Stimulated activated CD4-positive, alpha-beta T cell treated with anti-CD3 and anti-CD28 coated beads, Interleukin-12 subunit alpha, Interleukin-12 subunit beta, amount 100 ng/mL, for 4 hours (primary cell): Measurements from ENCODE around the gene MRPL58.
"Not testable (repeated sequence)": the region's sequence is repeated elsewhere in the genome, so short reads cannot be mapped to it uniquely, and the experiment has no call there.

Experiments
- DNase-seq: peaks from one replicate; pipeline ENCODE4 v3.0.0-alpha.2; 2020

MRPL58 gene

DNA sequence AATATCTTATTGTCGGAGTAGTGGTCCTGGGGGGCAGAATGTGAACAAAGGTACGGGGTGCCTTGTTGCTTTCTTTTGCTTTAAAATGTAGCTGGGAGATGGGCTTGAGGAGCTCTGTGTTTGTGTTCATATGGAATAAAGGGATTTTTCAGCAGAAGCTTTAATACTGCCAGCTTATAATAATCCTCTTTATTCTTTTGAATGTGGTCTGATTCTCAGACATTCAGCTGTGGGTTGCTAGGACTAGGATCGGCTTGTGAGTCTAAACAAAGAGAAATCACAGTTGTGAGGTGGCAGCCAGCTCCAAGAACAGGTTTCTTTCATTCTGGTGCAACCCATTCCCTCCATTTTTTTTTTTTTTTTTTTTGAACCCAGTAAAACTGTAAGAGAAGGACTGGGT is 7.2 kb downstream of the MRPL58 start:
- DNase-seq: no peak

DNA sequence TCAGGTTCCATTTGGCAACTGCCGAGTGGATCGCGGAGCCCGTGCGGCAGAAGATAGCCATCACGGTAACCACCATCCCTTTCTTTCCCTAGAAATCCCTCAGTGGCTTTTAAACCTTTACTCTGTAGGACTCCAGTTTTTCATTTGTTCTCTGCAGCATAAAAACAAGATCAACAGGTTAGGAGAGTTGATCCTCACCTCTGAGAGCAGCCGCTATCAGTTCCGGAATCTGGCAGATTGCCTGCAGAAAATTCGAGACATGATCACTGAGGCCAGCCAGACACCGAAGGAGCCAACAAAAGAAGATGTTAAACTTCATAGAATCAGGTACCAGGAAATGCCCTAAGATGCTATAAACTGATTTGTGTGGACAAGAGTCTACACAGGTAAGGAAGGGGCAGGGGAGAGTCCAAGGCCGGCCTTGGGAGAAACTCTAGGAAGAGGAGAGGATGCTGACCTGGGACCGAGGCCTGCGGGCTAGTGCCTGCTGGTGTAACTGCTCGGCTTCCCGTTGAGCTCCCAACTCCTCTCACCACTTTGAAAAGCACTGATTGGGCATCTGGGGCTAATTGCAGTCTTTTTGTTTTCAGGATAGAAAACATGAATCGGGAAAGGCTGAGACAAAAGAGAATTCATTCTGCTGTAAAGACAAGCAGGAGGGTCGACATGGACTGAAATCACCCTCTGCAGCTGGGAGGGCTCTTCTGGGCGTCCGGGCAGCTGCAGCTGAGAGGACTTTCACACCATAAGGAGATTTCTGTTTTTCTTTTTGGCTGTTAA is 8.1 kb downstream of the MRPL58 start:
- DNase-seq: no peak

DNA sequence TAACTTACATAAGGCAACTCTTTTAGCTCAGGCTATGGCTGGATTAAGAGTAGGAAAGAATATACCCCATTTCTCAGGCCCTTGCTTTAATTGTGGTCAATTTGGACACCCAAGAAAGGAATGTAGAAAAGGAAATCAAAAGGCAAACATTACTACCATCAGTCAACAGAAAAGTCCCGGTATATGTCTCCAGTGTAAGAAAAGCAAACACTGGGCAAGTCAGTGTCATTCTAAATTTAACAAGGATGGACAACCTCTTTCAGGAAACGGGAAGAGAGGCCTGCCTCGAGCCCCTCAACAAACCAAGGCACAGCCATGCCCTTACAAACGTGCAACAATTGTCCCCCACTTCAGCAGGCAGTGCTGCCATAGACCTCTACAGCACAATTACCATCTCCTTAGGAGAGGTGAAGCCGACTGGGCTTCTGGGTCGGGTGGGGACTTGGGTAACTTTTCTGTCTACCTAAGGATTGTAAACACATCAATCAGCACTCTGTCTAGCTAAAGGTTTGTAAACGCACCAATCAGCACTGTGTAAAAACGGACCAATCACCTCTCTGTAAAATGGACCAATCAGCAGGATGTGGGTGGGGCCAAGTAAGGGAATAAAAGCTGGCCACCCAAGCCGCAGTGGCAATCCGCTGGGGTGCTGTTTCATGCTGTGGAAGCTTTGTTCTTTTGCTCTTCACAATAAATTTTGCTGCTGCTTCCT is 12.4 kb downstream of the MRPL58 start:
- no peak for DNase-seq

DNA sequence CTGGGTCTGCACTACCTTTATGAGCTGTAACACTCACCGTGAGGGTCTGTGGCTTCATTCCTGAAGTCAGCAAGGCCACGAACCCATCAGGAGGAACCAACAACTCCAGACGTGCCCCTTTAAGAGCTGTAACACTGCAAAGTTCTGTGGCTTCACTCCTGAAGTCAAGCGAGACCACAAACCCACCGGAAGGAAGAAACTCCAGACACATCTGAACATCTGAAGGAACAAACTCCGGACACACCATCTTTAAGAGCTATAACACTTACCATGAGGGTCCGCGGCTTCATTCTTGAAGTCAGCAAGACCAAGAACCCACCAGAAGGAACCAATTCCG is 12.9 kb downstream of the MRPL58 start:
- DNase-seq: not testable (repeated sequence)

DNA sequence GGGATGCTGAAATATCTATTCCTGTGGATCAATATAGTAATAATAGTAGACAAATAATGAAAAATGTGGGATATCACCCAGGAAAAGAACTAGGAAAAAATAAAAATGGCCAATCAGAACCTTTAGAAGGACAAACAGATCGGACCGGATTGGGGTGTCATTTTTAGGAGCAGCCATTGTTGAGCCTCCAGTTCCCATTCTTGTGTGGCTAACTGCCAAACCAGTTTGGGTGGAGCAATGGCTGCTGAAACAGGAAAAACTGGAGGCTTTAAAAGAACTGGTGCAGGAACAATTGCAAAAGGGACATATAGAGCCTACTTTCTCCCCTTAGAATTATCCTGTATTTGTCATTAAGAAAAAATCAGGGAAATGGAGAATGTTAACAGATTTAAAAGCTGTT is 14.2 kb downstream of the MRPL58 start:
- DNase-seq: not testable (repeated sequence)

DNA sequence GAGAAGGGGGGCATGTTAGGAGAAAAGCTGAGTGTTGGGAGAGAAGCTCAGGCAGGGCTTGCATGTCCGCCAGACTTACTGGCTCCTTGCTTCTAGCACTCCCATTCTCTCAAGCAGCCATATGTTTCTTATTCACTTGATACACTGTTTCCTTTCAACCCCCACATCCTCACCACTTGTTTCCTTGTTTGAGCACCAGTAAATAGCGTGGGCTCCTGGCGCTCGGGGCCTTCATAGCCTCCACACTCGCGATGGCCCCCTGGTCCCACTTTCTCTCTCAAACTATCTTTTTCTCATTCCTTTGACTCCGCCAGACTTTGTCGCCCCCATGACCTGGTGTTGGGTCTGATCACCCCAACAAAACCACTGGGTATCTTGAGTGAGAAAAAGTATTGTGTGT is 17.7 kb downstream of the MRPL58 start:
- no peak for DNase-seq

DNA sequence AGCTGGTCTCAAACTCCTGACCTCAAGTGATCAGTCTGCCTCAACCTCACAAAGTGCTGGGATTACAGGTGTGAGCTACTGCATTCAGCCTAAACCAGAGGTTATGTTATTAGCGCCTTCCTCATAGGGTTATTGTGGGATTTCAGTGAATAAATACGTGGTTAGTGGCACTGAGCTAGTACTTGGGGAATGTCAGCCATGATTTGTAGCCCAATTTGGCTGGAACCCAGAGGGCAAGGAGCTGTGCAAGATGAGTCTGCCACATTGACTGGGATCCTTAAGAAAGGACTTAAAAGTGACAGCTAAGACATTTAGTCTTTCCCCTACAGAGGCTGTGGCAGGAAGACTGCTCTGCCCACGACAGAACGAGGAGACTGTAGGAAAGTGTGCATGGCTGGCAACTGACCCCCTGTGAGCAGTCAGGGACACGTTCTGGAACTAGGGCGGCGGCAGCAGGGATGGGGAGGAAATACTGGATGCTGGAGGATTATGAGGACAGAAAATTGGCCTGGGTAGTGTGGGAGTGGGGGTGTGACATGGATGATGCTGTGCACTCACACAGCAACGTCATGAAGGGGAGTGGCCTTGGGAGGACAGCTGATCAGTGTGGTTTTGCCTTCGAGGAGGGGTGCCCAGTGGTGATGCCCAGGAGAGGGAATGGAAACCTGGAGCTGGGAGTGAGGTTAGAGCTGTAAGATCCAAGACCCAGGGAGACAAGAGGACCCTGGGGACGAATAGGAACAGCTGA is 19.7 kb downstream of the MRPL58 start:
- peak; percentile 47 for DNase-seq

DNA sequence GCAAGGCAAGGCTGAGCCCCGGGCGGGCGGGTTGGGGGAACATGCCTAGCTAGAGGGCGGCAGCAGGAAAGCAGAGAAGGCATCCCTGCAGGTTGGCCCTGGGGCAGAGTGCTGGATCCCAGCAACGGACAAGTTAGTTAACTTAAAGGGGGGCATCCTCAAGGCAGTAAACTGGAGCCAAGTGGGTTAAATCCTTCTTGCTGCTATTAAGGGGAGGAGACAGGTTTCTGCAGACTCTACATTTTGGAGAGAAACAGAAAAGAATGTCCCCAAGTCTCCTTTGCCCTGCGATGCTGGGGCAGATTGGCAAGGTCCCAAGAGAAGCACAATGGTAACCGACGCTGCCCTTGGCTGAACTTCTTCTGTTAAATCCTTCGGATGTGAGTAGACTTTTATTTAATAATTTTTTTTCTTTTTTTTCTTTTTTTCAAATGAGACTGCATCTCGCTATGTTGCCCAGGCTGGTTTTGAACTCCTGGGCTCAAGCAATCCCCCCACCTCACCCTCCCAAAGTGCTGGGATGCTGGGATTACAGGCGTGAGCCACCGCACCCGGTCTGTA is 20.3 kb downstream of the MRPL58 start:
- DNase-seq: no peak

DNA sequence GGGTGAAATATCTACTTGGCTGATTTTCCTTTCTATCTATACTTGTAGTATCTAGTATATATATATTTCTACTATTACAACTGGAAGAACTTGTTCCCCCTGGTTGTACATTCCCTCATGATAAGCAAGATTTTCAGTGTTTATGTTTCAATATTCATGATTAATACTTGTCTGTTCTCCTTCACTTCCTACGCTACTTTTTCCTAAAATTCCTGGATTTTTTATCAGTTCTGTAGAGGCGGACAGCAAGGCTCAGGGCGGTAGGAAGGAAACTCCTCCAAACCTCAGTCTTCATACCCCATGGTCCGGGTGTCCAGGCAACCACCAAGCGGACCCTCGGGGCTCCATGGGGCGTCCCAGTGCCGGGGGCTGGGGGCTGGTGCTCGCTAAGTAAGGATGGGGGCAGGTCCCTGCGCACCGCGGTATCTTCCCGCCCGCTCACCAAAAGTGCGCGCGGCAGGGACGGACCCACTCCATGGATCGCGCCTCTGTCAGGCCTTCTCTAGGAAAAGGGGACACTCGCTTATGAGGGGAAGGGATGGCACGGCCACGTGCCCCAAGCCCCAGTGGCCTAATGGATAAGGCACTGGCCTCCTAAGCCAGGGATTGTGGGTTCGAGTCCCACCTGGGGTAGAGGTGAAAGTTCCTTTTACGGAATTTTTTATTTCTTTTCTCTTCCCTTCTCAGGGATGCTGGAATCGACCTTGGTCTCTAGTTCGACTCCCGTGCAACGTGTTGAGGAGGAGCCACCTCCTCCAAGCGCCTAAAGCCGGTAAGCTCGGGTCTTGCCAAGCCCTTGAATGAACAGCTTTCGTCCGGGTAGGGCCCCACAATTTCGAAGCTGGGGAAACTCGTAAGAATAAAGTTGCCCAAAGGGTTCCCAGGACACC is 21.1 kb downstream of the MRPL58 start:
- DNase-seq: peak; percentile 93

DNA sequence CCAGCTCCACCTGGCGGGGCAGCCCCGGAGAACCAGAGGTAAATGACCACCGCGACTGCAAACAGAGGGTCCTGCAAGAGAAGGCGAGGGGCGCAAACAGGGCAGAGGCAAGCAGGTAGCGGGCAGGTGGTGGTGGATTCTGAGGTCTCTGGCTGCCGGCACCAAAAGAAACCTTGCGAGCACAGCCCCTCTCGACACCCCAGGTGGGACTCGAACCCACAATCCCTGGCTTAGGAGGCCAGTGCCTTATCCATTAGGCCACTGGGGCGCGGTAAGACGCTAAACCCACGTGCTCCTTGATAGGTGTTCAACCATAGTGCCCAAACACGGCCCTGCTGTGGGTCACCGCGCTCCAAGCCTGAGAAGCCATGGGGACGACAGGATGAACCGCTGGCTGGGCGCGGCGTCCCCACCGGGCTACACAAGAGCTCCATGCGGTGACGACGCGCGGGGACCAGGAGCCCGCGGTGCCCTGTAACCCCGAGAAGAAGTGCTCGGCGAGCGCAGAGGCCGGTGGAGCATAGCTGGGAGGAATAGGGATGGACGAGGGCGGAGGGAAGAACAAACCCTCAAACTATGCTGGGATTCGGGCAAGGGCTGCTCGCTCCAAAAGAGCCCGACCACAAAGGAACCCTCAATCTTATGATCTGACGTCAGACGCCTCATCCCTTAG is 21.9 kb downstream of the MRPL58 start:
- DNase-seq: peak; percentile 95

DNA sequence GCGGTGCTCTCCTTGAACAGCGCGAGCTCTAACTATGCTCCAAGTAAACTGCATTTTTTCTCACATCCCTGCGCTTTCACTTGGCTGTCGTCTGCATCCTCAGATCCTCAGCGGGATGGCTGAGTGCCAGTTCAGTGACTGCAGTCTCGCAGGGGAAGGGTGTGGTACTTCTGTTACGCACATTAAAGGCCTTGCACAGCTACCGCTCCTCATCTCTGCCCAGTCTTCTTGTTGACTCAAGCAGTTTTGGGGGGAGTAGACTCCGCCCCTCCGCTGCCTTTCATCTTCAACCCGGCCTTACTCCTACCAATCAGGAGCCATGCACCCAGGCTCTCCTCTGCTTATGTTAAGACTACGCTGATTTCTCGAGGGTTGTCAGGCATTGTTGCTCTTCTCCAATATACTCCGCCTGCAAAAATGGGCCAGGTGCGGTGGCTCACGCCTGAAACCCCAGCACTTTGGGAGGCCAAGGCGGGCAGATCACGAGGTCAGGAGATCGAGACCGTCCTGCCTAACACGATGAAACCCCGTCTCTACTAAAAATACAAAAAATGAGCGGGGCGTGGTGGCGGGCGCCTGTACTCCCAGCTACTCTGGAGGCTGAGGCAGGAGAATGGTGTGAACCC is 24.3 kb downstream of the MRPL58 start:
- DNase-seq: peak; percentile 65

DNA sequence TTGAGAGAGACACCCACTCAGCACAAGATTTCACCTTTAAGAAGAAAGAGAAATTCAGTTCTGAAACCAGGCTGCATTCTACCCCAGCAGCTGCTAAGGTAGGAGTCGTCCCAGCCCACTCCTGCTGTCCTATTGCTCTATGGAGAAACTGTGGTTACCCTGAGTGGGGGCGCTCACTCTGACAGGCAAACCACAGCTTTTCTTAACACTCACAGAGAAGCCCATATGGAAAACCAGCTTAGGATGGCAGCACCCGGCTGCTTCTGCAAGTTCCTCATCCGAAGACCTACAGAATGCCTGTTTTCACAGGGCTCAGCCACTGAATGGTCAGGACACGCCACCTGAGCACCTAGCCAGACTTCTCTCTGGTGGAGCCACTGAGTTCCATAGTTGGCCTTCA is 26.8 kb downstream of the MRPL58 start:
- no peak for DNase-seq

DNA sequence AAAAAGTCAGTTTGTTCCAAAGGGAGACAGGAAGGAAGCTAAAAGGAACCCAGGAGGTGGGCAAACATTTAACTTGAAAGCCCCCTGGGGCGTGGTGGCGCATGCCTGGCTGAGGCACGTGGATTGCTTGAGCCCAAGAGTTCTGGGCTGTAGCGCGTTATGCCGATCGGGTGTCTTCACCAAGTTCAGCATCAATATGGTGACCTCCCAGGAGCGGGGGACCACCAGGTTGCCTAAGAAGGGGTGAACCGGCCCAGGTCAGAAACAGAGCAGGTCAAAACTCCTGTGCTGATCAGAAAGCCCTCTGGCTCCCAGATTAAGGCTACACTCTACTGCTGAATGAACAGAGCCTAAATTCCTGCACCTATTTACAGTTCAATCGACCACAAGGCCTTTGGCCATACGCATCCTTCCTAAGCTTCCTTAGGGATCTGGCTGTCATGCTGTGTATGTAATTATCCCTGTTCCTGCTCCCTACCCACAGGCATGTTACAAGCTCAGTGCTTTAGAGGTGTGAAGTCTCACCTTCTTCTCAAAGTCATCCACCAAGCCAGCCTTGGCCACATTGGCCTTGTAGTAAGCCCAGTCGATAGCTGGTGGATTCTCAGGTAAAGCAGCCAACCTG is 29.3 kb downstream of the MRPL58 start:
- no peak for DNase-seq

DNA sequence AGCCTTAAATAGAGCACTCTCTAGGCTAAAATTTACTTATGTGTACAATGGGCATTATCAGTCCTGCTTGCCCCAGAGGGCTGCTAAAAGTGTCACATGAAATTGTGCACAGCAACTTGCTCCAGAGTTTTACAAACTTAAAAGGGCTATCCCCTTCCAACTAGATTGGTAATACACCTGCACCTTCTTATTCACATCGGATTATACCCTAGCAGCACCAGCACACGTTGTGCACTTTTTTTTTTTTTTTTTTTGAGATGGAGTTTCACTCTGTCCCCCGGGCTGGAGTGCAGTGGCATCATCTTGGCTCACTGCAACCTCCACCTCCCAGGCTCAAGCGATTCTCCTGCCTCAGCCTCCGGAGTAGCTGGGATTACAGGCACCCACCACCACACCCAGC is 31.3 kb downstream of the MRPL58 start:
- not testable (repeated sequence) for DNase-seq

DNA sequence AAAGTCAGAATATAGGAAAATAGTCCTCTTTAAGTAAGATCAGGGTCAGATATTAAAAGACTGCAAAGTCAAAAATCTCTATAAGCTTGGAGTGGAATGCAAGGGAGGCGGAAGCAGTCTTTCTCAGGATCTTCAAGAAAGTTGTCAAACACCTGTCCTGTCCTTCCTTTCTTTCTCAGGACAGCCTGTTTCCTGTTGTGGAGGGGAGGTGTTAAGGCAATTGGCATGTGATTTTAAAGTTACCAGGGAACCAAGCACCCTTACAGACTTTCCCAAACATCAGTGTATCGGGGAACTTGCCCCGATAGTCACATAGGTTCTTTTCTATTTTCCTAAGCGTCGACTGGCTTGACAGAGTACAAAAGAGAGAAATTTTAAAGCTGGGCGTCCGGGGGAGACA is 32.2 kb downstream of the MRPL58 start:
- DNase-seq: no peak

DNA sequence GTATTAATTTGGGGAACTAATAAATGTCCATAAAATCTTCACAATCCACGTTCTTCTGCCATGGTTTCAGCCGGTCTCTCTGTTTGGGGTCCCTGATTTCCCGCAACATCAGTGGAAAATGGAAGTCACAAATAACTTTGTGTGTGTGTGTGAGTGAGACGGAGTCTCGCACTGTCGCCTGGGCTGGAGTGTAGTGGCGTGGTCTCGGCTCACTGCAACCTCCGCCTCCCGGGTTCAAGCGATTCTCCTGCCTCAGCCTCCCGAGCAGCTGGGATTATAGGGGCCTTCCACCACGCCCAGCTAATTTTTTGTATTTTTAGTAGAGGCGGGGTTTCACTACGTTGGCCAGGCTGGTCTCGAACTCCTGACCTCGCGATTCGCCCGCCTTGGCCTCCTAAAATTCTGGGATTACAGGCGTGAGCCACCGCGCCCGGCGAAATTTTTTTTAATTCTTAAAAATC is 33.5 kb downstream of the MRPL58 start:
- DNase-seq: not testable (repeated sequence)

DNA sequence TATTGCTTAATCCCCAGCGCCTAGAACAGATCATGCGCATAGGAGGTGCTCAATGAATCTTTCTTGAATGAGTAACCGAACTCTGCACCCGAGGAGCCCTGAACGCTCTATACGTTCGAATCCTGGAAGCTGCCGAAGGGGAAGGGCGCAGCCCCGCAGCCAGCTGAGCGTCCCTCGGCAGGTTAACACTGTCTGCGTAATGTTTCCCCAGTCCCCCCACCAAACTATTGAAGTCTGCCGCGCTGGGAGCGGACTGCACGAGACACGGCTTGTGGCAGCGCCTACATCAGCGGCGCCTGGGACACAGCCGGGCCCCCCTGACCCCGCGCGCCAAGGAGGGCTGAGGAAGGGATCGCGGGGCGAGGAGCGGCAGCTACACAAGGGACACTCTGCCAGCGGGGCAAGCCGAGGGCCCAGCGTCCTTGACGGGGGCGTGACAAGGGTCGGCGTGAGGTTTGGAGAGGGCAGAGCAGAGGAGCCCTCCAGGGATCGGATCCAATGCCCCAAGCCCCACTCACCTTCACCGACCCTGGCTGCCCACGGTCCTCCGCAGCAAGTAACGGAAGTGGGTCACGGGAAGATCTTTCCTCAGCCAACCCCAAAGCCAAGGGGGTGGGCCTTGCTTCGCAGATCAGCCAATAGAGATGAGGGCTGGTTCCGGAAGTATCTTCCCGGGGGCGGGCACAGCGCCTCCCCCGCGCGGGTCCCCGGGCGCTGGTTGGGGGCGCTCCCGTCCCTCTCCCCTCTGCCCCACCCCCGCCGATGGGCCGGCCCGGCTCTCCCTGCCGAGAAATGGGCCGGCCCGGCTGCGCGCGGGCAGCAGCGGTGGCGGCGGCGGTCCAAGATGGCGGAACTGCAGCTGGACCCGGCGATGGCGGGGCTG is 34.2 kb downstream of the MRPL58 start, which contains the start of the genes ATP5PD and KCTD2:
TSS of gene ATP5PD (minus strand) at position 563 of the 883 bp plus-strand sequence. CDS start 4,319 bp downstream, outside the sequence.
TSS of gene KCTD2 (plus strand) at position 819 of the 883 bp plus-strand sequence. CDS start at position 845, 26 bp downstream.
- DNase-seq: peak; percentile 91

DNA sequence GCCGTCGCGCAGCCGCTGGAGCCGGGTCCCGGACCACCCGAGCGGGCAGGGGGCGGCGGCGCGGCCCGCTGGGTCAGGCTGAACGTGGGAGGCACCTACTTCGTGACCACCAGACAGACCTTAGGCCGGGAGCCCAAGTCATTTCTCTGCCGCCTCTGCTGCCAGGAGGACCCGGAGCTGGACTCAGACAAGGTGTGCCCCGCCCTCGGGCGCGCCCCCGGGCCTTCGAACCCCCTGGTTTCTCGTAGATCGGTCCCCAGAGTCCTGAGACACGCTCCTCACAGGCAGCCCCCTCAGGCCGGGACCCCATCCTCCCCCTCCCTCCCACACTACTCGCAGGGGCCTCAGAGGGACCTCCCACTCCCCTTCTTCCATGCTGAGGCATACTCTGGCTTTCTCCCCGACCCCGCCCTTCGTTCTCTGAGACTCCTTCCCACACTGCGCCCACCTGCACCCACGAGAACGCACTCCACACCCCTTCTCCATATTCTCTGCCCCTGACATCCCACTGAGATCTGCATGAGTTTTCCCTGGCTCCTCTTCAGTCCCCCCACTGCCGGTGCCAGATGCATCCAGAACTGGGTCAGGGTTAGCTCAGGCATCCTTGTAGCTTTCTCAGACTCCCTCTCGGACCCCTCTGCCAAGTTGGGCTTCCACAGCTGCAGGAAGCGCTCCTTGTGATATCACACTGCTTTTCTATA is 35.1 kb downstream of the MRPL58 start:
- DNase-seq: peak; percentile 30
